AG10803 (cell line): ENCODE data around the gene ATP9A.
A peak's percentile ranks its signal among the peaks of the same experiment; 100 is the strongest.
"Not testable (repeated sequence)": the region's sequence is repeated elsewhere in the genome, so short reads cannot be mapped to it uniquely, and the experiment has no call there.

ENCODE experiments used
- DNase-seq: peaks from one replicate; pipeline ENCODE4 v3.0.0; 2010; ENCODE audit warnings: low read depth
- H3K4me3 ChIP-seq: 2 replicates; pipeline ENCODE4 v1.5.1; 2011; ENCODE audit warnings: mild to moderate bottlenecking, low read length, control low read depth
- CTCF ChIP-seq: conservative IDR thresholded peaks from 2 replicates; pipeline ENCODE4 v1.5.1; 2011; ENCODE audit warnings: mild to moderate bottlenecking, low read length, control low read depth, inconsistent platforms

ATP9A gene

DNA sequence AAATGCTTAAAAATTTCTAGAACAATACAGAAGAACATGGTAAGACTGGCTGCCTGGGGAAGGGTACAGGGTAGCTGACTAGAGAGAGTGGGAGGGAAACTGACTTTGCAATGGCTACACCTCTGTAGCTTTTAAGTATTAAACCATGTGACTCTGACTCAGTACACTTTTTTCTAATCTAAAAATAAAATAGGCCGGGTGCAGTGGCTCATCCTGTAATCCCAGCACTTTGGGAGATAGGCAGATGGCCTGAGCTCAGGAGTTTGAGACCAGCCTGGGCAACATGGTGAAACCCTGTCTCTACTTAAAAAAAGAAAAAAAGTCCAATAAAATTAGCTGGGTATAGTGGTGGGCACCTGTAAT is 18.5 kb downstream of the ATP9A start:
- H3K4me3 ChIP-seq = no peak overlapping the region
- DNase-seq = peak; percentile 43
- no peak for TF ChIP-seq CTCF

GRCh38 chr20:51747182-51747911 is 20.8 kb downstream of the ATP9A start:
- no peak for TF ChIP-seq CTCF
- DNase-seq = no peak
- no peak overlapping the region for H3K4me3 ChIP-seq

GRCh38 chr20:51745804-51746203 is 22.4 kb downstream of the ATP9A start:
- TF ChIP-seq CTCF = no peak
- H3K4me3 ChIP-seq = no peak overlapping the region
- no peak for DNase-seq

GRCh38 chr20:51740838-51741237 is 27.4 kb downstream of the ATP9A start:
- DNase-seq = no peak
- TF ChIP-seq CTCF = no peak
- no peak overlapping the region for H3K4me3 ChIP-seq

- not testable (repeated sequence) for H3K4me3 ChIP-seq, DNase-seq
These were observed 27.9 kb downstream of the ATP9A start for GRCh38 chr20:51740308-51740707.

- TF ChIP-seq CTCF = no peak
- H3K4me3 ChIP-seq = no peak overlapping the region
- DNase-seq = no peak
These were observed 28.4 kb downstream of the ATP9A start for GRCh38 chr20:51739722-51740249.

GRCh38 chr20:51738877-51739447 is 29.2 kb downstream of the ATP9A start:
- H3K4me3 ChIP-seq = no peak overlapping the region
- no peak for TF ChIP-seq CTCF
- DNase-seq = no peak

DNA sequence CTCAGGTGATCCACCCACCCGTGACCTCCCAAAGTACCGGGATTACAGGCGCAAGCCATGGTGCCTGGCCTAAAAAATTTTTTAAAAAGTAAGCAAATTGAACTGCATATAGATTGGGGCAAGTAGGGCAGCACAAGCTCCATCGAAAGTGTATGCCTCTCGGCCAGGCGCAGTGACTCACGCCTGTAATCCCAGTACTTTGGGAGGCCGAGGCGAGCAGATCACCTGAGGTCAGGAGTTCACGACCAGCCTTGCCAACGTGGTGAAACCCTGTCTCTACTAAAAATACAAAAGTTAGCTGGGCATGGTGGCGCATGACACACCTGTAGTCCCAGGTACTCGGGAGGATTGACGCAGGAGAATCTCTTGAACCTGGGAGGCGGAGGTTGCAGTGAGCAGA is 29.9 kb downstream of the ATP9A start:
- H3K4me3 ChIP-seq, DNase-seq: not testable (repeated sequence)
